Subcutaneous abdominal adipose tissue (tissue), 5 donors: ENCODE data around the gene ATP8B3.

ENCODE experiments used
- H3K27ac ChIP-seq: one replicate; pipeline ENCODE4 v1.7.0; 2013; ENCODE audit warnings: low read depth, mild to moderate bottlenecking, inconsistent platforms, low read length, moderate library complexity
- H3K27me3 ChIP-seq, 5 donors: one replicate each; pipeline ENCODE4 v1.7.0; 2013; ENCODE audit warnings: low read length in 5 of 5, inconsistent platforms in 1 of 5; ENCODE audit not compliant: control insufficient read depth in 5 of 5, insufficient read depth in 4 of 5
- H3K36me3 ChIP-seq, 5 donors: one replicate each; pipeline ENCODE4 v1.7.0; 2013; ENCODE audit warnings: low read length in 5 of 5; ENCODE audit not compliant: control insufficient read depth in 5 of 5, insufficient read depth in 5 of 5
- H3K4me1 ChIP-seq, 5 donors: one replicate each; pipeline ENCODE4 v1.7.0; 2013; ENCODE audit warnings: low read length in 5 of 5, mild to moderate bottlenecking in 3 of 5, moderate library complexity in 1 of 5; ENCODE audit not compliant: control insufficient read depth in 5 of 5, insufficient read depth in 5 of 5
- H3K4me3 ChIP-seq, 5 donors: one replicate each; pipeline ENCODE4 v1.7.0; 2013; ENCODE audit warnings: low read length in 5 of 5, low read depth in 1 of 5
- H3K9ac ChIP-seq, 5 donors: one replicate each; pipeline ENCODE4 v1.7.0; 2013; ENCODE audit warnings: low read length in 5 of 5, mild to moderate bottlenecking in 4 of 5, moderate library complexity in 3 of 5
- H3K9me3 ChIP-seq, 5 donors: one replicate each; pipeline ENCODE4 v1.7.0; 2013; ENCODE audit warnings: low read length in 5 of 5; ENCODE audit not compliant: control insufficient read depth in 5 of 5
- donor health status: healthy.
- donor health status: healthy.
- donor health status: healthy.
- donor health status: healthy.
- donor health status: healthy.

ATP8B3 gene

DNA sequence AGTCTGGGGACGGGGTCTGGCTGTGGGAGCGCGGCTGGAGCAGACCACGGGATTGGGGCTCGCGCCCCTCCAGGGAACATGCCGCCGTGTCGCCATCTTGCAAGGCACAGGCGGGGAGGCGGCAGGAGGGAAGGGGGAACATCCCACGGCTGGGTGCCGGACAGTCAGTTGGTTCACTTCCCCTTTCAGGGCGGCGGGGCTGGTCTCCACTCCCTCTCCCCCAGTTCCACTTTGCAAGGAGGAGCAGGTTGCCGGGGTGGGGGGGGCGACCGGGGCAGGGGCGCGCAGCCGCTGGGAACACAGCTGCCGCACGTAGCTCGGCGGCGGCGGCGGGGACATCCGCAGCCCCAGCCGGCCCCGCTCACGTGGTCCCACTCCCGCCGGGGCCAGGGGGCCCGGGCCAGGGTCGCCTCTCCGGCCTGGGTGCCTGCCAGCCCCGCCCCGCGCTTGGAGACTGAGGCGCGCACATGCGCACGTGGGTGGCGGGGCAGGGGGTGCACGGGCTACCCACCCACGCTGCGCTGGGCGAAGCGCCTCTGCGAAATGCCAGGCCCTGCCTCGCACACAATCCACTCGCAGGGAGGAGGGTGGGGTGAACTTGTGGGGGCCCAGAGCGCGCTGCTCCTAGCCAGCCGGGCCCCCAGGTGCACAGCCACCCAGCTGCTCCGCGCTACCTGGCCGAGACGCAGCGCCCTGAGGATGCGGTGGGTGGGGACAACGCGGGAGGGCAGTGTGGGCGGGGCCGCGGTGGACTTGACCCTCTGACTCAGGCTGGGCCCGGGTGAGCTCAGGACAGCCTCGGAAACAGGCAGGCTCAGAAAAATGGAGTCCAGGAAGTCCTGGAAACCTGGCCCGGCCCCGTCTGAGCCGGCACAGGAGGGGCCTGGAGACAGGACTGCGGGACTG lies 44.9 kb upstream of the ATP8B3 start:
- Histone ChIP-seq H3K4me1 (peaks cover 0 to 86% (median 74%) of the 10 kb centered on the region in 5 donors), H3K9me3 (no peaks in the 10 kb centered on the region), H3K36me3 (no peaks in the 10 kb centered on the region), H3K9ac (peak overlapping the region in 4 of 5 donors; percentile 26 to 73 (median 66)), H3K27me3 (peaks cover 0 to 18% (median 10%) of the 10 kb centered on the region in 5 donors), H3K4me3 (peak overlapping the region in 4 of 5 donors; percentile 58 to 68 (median 62)), H3K27ac (peak overlapping the region; percentile 65)

DNA sequence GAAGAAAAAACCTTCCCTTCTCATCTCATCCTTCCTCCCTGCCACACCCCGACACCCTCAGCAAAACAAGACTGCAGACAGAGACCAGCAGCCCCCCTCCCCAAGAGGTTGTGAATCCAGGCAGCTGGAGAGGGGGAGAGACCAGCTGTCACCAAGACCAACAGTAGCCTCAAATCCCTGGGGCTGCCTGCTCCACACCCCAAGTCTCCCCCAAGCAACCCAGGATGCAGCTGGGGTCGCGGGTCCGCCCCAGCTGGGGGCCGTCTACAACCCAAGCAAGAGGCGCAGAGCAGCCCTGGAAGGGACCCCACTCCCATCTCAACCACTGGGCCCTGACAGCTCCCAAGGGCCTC lies 44.2 kb upstream of the ATP8B3 start:
- Histone ChIP-seq H3K9ac (peak overlapping the region; percentile 26 to 73 (median 60)), H3K4me3 (peak overlapping the region in 4 of 5 donors; percentile 45 to 68 (median 60)), H3K4me1 (peaks cover 0 to 79% (median 68%) of the 10 kb centered on the region in 5 donors), H3K36me3 (no peaks in the 10 kb centered on the region), H3K27me3 (peaks cover 0 to 18% (median 10%) of the 10 kb centered on the region in 5 donors), H3K27ac (peak overlapping the region; percentile 65), H3K9me3 (no peaks in the 10 kb centered on the region)

DNA sequence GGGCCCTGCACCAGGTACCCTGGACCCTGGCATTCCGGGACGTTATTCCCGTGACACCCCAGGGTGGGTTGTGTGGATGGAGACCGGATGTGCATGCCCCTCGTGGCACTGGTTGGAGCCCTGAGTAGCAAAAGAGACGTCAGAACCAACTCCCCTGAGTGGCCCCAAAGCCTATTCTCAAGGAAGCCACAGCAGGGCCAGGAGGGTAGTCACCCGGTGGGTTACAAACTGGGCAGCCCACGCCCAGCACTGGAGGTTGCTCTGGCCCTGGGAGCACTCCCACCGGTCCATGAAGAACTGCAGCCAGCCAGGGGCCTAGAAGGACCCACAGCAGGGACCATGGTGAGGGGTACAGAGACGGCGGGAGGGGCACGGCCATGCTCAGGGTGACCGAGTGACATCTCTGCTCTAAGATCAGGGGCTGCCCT lies 43.8 kb upstream of the ATP8B3 start:
- peak overlapping the region in 4 of 5 donors; percentile 26 to 73 (median 66) for H3K9ac ChIP-seq
- no peaks in the 10 kb centered on the region for H3K36me3 ChIP-seq
- H3K4me1 ChIP-seq: peaks cover 0 to 75% (median 63%) of the 10 kb centered on the region in 5 donors
- H3K9me3 ChIP-seq: no peaks in the 10 kb centered on the region
- H3K4me3 ChIP-seq: peak overlapping the region; percentile 45 to 68 (median 62)
- H3K27ac ChIP-seq: peak overlapping the region; percentile 65
- peaks cover 0 to 18% (median 10%) of the 10 kb centered on the region in 5 donors for H3K27me3 ChIP-seq

DNA sequence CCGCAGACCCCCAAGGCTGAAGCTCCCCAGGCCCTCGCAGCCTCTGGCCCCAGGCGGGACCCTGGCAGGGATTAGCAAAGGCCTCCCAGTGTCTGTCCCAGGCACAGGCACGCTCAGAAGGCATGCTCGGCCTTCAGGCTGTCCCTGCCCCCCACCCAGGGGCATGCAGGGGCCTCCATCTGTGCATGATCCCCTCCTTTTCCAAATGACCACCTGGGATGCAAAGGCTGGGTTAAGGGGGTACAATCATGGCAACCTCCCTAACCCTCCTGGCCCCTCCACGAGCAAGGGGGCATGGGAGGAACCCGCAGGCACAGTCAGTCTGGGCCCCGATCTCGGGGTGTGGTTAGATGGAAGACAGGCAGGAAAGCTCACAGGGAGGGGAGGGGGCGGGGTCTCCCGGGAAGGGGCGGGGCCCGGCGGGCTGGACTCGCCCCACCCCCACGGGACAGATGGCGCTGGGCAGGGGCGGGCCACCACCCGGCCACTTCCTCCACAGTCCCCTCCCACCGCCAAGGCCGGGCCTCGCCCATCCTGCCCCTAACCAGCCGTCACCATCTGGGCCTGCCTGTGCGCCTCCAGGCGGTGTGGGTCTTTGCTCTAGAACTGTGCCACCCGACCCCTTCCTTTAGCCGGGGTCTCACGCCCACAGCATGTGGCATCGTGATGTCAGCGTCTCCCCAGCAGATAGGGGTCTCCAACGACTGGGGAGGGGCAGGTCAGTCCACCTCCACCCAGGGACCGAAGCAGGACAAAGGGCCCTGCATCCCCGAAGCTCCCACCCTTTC lies 43.2 kb upstream of the ATP8B3 start:
- H3K9me3 ChIP-seq: no peaks in the 10 kb centered on the region

DNA sequence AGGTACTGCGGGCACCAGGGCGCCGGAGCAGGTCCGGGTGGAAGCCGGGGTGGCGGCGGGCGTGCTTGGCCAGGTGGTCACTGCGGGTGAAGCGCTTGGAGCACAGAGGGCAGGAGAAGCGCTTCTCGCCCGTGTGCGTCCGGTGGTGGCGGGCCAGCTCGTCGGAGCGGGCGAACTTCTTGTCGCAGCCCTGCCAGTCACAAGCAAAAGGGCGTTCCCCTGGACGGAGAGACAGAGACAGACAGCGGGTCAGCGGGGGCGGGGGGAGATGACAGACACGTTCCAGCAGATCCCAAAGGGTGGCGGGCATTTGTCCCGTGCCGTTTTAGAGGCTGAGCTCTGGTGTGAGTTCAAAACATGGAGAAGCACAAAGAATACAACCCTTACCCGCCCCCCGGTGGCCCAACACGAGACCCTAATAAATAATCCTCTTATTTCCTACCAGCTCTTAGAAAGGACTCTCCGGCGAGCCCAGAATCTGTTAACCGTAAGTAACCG lies 42.5 kb upstream of the ATP8B3 start:
- H3K4me3 ChIP-seq: peak overlapping the region in 1 of 5 donors; percentile 37
- peaks cover 0 to 16% (median 10%) of the 10 kb centered on the region in 5 donors for H3K27me3 ChIP-seq
- peaks cover 0 to 62% (median 52%) of the 10 kb centered on the region in 5 donors for H3K4me1 ChIP-seq
- no peaks in the 10 kb centered on the region for H3K36me3 ChIP-seq
- H3K9me3 ChIP-seq: no peaks in the 10 kb centered on the region
- H3K9ac ChIP-seq: peak overlapping the region in 1 of 5 donors; percentile 25
- peak overlapping the region; percentile 57 for H3K27ac ChIP-seq

More for the DNA sequence above, 43.2 kb upstream of the ATP8B3 start:
- Histone ChIP-seq H3K4me3 (peak overlapping the region; percentile 45 to 68 (median 62)), H3K27me3 (peaks cover 0 to 16% (median 10%) of the 10 kb centered on the region in 5 donors), H3K27ac (peak overlapping the region; percentile 65), H3K36me3 (no peaks in the 10 kb centered on the region), H3K4me1 (peaks cover 0 to 69% (median 57%) of the 10 kb centered on the region in 5 donors), H3K9ac (peak overlapping the region in 4 of 5 donors; percentile 26 to 73 (median 66))

DNA sequence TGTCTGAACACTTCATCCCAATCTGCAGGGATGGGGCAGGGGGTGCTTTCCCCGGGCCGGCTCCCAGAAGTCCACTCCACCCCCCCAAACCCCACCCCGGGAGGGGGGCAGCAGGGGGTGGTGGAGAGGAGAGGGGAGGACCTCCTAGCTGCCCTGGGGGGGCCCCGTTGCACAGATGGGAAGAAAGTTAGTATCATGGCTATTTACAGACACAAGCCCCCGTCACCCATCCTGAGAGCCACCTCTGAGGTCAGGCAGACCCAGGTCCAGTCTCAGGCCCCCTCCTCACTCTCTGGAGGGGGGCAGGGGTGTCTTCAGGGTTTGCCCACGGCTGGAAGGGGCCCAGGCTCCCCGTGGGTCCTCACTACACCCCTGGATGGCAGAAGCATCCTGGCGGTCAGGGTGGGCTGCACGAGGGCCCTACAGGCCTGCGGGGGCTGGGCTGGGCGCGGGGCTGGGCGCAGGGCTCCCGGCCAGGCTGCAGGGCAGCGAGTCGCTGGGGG lies 42.0 kb upstream of the ATP8B3 start:
- H3K9ac ChIP-seq: no peak overlapping the region
- peaks cover 0 to 57% (median 48%) of the 10 kb centered on the region in 5 donors for H3K4me1 ChIP-seq
- H3K36me3 ChIP-seq: no peaks in the 10 kb centered on the region
- H3K4me3 ChIP-seq: no peak overlapping the region
- no peak overlapping the region for H3K27ac ChIP-seq
- peaks cover 0 to 13% (median 10%) of the 10 kb centered on the region in 5 donors for H3K27me3 ChIP-seq
- no peaks in the 10 kb centered on the region for H3K9me3 ChIP-seq

DNA sequence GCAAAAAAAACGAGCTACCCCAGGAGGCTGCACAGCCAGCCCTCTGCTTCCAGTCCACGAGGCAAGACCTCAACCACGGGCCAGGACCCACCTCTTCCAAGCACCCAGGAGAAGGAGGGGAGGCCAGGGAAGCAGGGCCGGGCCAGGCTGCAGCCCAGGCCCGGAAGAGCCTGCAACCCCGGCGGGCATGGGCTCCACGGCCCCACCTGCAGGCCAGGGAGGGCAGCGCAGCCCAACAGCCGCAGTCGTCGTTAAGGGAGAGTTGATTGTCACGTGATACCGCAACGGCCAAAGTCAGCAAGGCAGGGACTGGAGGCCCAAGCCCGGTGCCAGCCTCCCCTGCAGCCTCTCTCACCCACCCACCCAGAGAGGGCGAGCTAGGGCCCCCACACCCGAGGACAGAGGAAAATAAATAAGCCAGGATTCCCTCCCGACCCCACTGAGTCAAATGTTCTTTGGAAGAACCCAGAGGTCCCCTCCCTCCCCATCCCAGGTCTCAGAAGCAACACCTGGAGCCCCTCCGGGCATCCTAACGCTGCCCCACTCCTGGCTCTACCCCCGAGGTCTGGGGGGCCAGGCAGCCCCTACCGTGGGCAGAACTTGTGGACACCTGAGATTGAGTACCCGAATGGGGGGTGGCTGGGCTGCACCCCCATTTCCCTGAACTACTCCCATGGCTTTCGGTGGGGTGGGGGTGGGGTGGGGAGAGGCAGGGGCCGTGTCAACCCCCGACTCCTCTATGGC lies 41.4 kb upstream of the ATP8B3 start:
- H3K4me1 ChIP-seq: peaks cover 0 to 56% (median 44%) of the 10 kb centered on the region in 5 donors
- no peak overlapping the region for H3K4me3 ChIP-seq
- no peaks in the 10 kb centered on the region for H3K36me3 ChIP-seq
- no peaks in the 10 kb centered on the region for H3K9me3 ChIP-seq
- peaks cover 0 to 12% (median 10%) of the 10 kb centered on the region in 5 donors for H3K27me3 ChIP-seq
- no peak overlapping the region for H3K27ac ChIP-seq
- H3K9ac ChIP-seq: no peak overlapping the region

DNA sequence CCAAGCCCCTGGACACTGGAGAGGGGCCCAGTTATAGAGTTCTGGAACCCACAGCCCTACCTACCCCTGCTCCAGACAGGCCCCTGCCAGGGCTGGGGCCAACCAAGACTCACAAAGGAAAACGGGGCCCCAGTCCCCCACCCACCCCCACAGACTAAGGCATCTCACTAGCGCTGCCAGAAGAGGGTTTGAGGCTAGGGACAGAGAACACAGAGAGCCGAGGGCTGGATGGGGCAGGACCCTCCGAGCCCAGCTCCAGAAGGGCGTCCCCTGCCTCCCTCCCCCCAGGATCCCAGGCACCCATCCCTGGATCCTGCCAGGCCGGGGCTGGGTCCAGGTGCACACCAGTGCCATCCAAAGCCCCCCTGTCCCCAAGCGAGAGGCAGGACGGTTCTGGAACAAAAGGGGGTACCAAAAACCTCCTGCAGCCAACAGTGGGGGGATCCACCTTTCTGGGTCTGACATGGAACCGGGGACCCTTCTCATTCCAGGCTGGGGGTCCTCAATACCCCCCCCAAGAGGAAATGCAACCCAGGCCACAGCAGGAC lies 40.6 kb upstream of the ATP8B3 start:
- Histone ChIP-seq H3K4me3 (no peak overlapping the region), H3K4me1 (peaks cover 0 to 50% (median 37%) of the 10 kb centered on the region in 5 donors), H3K9me3 (no peaks in the 10 kb centered on the region), H3K36me3 (no peaks in the 10 kb centered on the region), H3K27me3 (peaks cover 0 to 12% (median 10%) of the 10 kb centered on the region in 5 donors), H3K9ac (no peak overlapping the region), H3K27ac (no peak overlapping the region)
